Fibroblast of villous mesenchyme (primary cell): ENCODE measurements around the gene C14orf93. TPM values are rescaled to one million over a fixed set of nuclear protein-coding genes. Genes with fewer than 3 reads are reported as not detected.
"Not testable (repeated sequence)": the region's sequence is repeated elsewhere in the genome, so short reads cannot be mapped to it uniquely, and the experiment has no call there.

Source experiments
- DNase-seq: peaks from one replicate; pipeline ENCODE4 v3.0.0-alpha.2; 2010; ENCODE audit warnings: low read depth
- H3K4me3 ChIP-seq: 2 replicates; pipeline ENCODE4 v1.5.1; 2011; ENCODE audit warnings: low read depth, mild to moderate bottlenecking, low read length
- CTCF ChIP-seq: IDR thresholded peaks from 2 replicates; pipeline ENCODE4 v1.5.1; 2012; ENCODE audit warnings: low read depth, mild to moderate bottlenecking, low read length; ENCODE audit not compliant: insufficient read depth
- total RNA-seq: library from RNA; depleted of rRNA; stranded (reverse); fragments of >200 nt; gene quantifications from 2 replicates; pipeline ENCODE4 v1.2.3, GENCODE V29; 2012

Gene C14orf93
- total RNA-seq, 1 donor = 4.7 TPM

- H3K4me3 ChIP-seq = no peak overlapping the region
- no peak for TF ChIP-seq CTCF
- DNase-seq = no peak
These were observed 10.5 kb upstream of the C14orf93 start for GRCh38 chr14:23020143-23021128.

GRCh38 chr14:23018107-23018506 is 8.2 kb upstream of the C14orf93 start:
- H3K4me3 ChIP-seq = no peak overlapping the region
- DNase-seq = no peak
- TF ChIP-seq CTCF = no peak

- no peak for DNase-seq
- no peak overlapping the region for H3K4me3 ChIP-seq
- no peak for TF ChIP-seq CTCF
These were observed 7.1 kb upstream of the C14orf93 start for GRCh38 chr14:23017091-23017490.

- H3K4me3 ChIP-seq = no peak overlapping the region
- no peak for TF ChIP-seq CTCF
- DNase-seq = no peak
These were observed 5.7 kb upstream of the C14orf93 start for GRCh38 chr14:23015618-23016017.

- not testable (repeated sequence) for H3K4me3 ChIP-seq, DNase-seq
These were observed 3.8 kb upstream of the C14orf93 start for GRCh38 chr14:23013749-23014054.

- no peak overlapping the region for H3K4me3 ChIP-seq
- no peak for DNase-seq
These were observed 3.3 kb upstream of the C14orf93 start for GRCh38 chr14:23013054-23013748.

More at GRCh38 chr14:23013054-23013748, 3.3 kb upstream of the C14orf93 start:
- no peak for TF ChIP-seq CTCF
